SU-DHL-6 (cell line): ENCODE measurements around the gene NLGN1.

Experiments
- EZH2phosphoT487 ChIP-seq: fragments of 200-600 bp; sonication (generic), shearing (Covaris generic); conservative IDR thresholded peaks from 2 replicates; pipeline ENCODE4 v1.6.1; 2018; ENCODE audit warnings: mild to moderate bottlenecking, antibody characterized with exemption, low read length, moderate library complexity, mixed read lengths
- TF ChIP-seq, protein P1 (sequence below): fragments of 200-600 bp; sonication (generic); IDR thresholded peaks from one replicate; pipeline ENCODE4 v1.5.1; 2017; ENCODE audit warnings: antibody characterized with exemption, mild to moderate bottlenecking, low read length, moderate library complexity; ENCODE audit not compliant: insufficient read depth, poor library complexity, severe bottlenecking

GRCh38 chr3:173945806-173946205 lies 548.3 kb downstream of the NLGN1 start:
- TF ChIP-seq, protein P1, sequence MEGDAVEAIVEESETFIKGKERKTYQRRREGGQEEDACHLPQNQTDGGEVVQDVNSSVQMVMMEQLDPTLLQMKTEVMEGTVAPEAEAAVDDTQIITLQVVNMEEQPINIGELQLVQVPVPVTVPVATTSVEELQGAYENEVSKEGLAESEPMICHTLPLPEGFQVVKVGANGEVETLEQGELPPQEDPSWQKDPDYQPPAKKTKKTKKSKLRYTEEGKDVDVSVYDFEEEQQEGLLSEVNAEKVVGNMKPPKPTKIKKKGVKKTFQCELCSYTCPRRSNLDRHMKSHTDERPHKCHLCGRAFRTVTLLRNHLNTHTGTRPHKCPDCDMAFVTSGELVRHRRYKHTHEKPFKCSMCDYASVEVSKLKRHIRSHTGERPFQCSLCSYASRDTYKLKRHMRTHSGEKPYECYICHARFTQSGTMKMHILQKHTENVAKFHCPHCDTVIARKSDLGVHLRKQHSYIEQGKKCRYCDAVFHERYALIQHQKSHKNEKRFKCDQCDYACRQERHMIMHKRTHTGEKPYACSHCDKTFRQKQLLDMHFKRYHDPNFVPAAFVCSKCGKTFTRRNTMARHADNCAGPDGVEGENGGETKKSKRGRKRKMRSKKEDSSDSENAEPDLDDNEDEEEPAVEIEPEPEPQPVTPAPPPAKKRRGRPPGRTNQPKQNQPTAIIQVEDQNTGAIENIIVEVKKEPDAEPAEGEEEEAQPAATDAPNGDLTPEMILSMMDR: no peak
- TF ChIP-seq EZH2phosphoT487: no peak
